Stimulated activated CD4-positive, alpha-beta T cell treated with anti-CD3 and anti-CD28 coated beads, Interleukin-1b, Interleukin-23, amount 100 ng/mL, for 1 hour (primary cell): ENCODE data around the gene ARHGAP15.

Experiments used
- DNase-seq, 2 donors: peaks; one replicate each; pipeline ENCODE4 v3.0.0-alpha.2; 2020; ENCODE audit warnings: low read depth in 2 of 2

ARHGAP15 gene

DNA sequence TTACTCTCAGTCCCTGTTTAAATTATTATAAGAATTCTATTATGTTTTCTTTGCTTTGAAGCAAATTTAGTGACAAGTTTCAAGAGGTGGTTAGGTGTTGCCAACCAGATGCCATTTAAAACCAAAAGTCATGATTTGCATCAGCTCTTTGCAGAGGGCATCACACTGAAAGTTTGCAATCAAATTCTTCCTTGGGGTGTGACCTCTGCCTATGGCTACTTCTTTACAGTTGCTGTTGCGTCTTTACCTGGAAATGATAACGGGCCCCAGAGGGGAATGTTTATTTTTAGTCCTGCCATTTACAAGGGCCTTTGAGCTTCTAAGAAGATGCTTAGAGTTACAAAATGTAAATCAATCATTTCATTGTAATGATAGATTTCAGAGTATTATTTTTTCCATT lies 561.0 kb downstream of the ARHGAP15 start:
- DNase-seq = no peak

DNA sequence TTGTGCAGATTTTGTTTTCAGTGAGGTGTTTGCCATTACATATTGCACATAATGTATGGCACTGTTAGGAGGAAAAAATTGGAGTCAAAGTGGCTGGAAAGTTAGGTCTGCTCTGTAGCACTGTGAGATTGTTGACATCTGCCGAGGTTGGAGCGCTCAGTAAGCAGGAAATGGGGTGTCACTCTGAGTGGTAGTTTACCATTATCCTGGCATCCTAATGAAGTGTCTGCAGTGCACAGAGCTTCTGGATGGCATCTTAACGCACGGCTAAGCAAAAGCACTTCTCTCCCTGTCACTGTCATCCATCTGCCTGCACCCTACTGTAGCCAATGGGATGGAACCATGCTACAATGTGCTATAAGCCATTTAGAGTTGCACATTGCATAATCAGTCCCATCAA lies 561.9 kb downstream of the ARHGAP15 start:
- DNase-seq = no peak

DNA sequence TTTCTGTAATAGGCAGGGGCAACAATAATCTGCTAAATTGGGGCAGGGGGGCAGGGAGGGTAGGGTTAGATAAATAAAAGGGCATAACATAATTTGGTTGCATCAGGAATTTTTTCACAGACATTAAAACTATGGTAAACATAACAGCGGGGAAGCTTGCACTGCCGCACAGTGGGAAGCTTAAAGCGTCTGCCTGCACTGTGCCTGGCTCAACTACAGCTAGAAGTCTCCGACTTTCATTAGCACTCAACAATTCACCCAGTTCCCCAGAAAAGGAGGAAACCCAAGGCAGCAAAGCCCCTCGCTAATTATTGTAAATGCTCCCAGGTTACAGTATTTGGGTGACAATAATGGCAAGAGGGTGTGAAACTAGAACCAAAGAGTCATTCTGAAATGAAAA lies 562.9 kb downstream of the ARHGAP15 start:
- DNase-seq = no peak

DNA sequence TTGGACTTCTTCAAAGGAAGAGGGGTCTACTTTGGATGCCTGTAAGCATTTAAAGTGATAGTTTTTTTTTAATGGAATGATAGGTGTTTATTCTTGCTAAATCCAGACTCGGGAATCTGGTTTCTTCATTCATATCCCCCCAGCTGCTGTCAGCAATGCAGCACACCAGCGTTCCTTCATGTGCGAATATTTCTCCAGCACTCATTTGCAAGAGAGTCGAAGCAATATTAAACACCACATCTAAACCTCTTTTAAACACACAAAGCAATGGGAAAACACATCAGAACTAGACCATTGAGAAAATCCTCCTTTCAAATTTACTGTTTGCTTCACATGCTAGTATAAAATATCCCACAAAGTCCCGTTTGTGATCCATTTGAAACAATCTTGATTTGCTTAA lies 563.7 kb downstream of the ARHGAP15 start:
- DNase-seq = no peak

DNA sequence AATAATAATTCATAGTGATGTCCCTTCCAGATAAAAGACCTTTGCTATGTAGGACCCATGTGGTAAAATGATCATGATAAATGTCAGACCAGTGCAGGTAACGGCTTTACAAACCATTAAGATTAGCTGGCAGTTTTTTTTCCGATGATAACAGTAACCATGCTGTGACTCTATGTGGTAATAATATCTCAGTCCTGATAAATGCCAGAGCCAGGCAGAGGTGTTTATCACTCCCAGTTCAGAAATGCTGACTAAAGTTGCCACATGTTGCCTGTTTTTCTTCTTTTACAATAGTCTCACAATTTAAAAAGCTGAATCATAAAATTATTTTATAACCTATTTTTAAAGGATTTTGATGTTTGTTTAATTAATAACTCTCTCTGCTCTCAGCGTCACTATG lies 565.1 kb downstream of the ARHGAP15 start:
- no peak for DNase-seq

DNA sequence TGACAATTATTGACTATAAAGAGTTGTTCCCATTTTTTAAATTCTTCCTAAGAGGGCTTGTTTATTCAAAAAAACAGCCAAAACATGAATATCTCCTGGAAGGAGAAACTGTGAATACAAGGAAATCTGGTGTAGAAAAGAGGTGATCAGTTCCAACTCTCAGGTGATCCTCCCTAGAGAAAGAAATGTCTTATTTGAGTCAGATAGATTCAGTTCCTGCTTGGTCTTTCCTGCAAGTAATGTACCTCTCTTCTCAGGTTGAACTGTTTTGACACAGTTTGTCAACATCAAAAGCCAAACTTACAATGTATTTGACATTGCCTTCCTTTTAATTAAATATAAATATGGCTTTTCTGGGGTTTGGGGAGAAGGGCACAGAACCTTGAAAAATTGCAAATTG lies 567.4 kb downstream of the ARHGAP15 start:
- DNase-seq = no peak

DNA sequence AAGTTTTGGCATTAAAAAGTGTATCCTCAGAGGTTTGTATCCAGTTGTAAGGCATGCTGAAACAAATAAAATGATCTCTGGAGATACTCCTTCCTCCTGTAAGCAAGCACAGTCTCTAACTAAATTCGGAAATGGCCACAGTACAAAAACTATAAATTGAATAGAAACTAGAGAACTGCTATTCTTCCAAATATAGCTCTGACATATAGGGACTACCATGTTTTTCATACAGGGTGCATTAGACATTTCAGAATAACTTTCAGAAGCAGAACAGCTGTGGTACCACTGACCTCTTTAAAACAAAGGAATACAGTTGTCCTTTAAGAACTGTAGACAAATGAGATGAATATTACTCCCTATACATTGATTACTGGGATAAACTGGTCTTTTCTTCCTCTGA lies 568.5 kb downstream of the ARHGAP15 start:
- DNase-seq = no peak

DNA sequence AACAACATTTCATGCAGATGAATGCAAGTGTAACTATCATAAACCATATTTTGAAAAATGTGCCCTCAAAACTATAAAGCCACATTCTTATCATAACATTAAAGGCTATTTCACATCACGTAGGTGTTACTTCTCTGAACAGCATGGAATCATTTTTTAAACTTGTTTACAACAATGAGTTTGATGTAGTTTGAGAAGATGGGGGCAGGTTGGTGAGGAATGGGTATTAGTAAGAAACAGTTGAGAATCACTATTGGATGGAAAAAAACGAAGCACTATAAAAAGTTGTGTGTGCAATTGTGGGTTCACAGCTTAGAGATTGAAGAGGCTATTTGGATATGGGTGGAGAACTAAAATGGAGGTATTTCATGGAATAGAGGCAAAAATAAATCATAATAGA lies 569.1 kb downstream of the ARHGAP15 start:
- DNase-seq = no peak

DNA sequence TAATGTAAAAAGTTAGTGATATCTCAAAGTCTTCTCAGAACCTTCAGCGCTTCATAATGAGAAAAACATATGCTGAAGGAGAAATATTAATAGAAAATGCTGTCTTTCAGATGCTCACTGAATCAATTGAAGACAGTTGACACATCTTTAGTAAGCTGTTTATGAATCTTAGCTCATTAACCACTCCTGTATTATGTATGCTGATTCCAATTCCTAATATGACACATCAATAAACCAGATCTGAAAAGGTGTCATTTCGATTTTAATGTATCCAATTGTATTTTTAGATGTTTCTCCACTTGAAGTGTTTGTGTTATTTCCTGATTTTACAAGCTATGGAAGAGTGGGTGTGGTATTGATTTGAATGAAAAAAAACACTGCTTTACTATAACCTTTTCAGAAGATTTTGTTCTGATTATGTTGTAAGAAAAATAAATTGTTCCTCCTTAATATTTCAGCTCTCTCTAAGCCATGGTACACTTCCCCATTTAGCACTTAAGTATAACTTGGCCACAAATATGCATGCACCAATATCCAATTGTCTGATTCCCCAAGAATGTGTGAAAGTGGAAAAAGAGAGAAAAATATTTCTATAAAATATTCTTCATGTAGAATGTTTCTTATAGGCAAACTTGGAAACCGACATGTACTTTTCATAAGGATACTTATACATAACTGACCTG lies 569.8 kb downstream of the ARHGAP15 start:
- DNase-seq = no peak

DNA sequence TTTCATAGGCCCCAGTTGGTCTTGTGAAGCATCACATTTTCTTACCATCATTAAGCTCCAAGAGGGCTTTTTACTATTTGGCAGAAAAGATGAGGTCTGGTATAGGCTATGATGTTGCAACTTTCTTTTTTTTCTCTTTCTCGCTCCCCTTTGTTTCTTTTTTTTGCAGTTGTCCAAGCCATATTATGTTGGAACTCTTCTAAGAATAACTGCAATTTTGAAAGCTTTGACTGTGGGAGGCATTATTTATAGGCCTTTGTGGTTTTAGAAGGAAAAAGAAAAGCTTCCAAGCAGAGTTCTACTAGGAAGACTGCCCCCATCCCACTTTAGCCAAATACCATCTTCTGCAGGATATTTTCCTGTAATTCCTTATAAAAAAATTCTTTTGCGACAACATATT lies 571.6 kb downstream of the ARHGAP15 start:
- DNase-seq = no peak

DNA sequence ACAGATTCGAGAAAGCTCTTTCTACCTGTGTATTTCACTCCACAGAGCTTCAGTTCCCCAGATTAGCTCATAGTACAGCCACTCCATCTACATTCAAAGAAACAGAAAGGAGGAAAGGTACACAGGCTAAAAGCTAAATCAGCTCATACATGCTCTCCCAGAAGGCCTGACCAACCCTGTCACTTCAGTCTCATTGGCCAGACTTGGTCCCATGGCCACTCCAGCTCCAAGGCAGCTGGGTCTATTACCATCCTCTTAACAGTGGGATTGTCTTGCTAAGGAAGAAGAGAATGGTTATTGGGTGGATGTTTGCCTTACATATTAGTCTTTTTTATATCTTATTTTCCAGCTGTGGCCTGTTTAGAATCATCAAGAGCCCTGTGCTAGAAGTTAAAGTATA lies 572.6 kb downstream of the ARHGAP15 start:
- no peak for DNase-seq

DNA sequence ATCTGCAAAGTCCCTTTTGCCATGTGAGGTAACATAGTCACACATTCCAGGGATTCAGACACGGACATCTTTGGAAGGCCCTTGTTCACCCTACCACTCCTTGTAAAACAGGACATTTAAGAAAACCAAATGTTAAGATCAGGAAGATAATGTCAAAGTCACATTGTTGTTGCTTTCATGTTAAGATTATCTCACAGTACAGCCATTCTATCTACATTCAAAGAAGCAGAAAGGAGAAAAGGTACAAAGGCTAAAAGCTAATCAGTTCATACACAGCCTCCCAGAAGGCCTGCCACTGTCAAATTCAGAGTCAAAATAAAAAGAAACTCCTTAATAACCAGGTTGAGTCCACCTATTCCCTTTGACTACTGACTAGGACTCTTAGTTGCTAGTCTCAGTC lies 573.7 kb downstream of the ARHGAP15 start:
- no peak for DNase-seq

DNA sequence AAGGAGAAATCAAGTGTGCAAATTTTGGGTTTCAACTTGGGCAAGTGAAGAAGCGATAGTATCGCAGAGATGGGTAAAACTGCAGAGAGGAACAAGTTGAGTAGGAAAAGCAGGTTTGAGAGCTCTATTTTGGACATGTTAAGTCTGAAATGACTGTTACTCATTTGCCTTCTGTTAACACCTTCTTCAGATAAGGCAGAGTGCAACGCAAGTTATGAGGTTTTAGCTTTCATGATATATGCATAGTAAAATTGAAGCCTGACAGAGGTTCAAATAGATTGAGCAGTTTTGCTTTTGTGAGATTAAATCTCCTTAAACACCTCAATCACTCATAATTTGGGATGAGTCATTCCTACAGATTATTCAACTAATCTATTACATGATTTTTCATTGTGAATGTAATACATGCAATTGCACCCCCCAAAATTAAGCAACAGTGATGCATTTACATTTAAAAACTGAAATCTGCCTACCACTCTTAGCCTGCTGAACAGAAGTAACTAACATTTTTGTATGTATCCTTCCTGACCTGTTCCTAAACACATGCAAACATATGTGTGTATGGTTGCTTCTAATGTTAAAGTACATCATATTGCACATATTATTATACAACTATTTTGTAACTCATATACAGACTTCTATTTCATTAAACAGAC lies 575.4 kb downstream of the ARHGAP15 start:
- DNase-seq = no peak

DNA sequence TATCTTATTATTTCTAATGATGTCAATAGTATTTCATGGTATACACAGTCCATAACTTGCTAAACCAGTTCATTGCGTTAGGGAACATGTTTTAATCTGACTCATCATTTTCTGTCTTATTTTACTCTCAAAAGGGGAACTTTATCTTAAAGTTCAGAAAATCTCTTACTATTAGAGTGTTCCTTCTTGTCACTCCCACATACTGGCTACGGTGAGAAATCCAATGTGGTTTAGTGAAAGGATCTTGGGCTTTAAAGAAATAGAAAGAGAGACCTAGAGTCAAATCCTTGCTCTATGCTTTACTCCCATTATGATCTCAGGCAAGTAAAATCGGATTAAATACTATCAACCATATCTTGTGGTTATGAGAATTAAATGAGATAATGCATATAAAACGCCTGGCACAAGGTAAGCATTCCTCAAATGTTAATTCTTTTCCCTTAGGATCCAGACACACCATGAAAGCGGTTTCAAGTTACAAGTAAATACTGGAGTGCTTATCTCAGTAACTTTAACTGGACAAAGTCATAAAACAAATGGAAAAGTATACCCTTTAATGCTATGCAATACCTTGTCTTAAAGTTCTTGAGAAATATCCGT lies 576.0 kb downstream of the ARHGAP15 start:
- no peak for DNase-seq

DNA sequence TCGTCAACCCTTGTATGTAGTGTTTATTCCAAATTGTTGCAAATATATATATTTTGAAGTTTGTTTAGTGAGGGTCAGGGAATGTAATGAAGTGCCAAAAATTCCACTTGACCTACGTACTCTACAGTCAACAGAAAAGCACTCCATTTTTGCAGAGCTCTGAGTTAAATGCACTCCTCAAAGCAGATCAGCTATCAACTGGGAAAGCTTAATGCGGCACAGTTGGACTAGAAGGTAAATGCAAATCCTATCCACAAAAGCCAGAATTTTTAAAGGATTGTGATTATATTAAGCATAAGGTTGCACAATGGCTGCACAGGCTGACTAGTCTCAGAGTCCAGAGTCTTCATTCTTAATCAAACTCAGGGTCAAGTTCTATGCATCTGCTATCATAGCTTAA lies 577.1 kb downstream of the ARHGAP15 start:
- no peak for DNase-seq

DNA sequence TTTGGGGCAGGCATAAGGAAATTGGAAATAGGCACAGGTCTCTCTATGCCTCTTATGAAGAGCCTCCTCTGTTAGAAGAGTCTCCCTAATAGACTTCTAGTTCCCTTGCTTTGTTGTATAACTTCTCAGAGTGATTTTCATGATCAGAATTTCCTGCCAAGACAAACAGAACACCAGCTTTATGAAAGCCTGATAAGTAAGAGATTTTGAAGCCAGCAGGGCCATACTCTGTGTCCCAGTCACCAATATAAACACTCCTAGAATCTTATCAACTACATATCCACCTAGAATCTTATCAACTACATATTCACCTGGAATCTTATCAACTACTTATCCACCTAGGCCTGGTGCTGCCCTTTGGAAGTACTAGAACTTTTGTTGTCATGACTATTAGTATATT lies 579.5 kb downstream of the ARHGAP15 start:
- no peak for DNase-seq

DNA sequence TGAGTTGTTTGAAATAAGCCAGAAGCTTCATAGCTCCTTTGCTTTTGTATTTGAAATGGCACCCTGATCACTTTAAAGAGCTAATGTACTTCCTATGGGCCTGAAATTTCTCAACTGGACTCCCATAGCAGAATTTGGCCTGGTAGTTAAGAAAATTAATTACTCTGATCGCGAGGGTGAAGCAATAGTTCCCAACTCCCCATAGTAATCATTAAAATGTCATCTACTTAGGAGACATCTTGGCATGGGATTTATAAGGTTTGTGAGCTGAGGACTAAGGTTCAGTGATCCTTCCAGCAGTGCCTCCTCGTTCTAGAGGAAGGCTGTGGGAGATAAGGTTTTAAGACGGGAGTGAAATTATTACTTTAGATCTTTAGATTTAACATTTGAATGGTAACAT lies 581.0 kb downstream of the ARHGAP15 start:
- DNase-seq = no peak

DNA sequence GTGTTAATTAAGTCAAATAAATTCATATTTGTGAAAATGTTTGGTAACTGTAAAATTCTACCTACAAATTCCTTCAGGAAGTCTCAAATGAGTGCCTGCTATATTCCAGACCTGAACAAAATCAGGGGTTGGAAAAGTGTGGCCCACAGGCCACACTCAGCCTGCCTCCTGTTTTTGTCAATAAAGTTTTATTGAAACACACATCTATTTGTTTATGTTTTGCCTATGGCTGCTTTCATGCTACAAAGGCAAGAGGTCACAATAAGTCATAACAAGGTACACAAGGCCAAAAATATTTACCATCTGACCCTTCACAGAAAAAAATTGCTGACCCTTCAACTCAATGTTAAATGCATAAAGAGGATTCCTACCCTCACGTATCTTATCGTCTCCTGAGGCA lies 581.7 kb downstream of the ARHGAP15 start:
- DNase-seq = no peak

DNA sequence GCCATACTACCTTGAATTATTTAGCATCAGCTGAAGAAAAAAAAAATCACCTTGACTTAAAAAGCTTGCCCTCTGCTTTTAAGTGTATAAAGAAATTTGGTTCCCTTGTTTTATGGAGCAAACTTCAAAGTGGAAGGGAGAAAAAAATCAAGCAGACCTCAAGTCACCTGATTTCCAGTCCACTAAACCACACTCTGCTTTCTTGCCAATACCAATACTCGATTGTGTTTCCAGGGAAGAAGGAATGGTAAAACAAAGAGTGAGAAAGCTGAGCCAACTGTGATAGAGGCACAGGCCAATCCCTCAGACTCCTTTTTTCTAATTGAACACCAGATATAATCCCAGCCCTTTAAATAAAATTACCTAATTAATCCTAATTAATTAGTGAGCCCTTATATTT lies 587.3 kb downstream of the ARHGAP15 start:
- no peak for DNase-seq

DNA sequence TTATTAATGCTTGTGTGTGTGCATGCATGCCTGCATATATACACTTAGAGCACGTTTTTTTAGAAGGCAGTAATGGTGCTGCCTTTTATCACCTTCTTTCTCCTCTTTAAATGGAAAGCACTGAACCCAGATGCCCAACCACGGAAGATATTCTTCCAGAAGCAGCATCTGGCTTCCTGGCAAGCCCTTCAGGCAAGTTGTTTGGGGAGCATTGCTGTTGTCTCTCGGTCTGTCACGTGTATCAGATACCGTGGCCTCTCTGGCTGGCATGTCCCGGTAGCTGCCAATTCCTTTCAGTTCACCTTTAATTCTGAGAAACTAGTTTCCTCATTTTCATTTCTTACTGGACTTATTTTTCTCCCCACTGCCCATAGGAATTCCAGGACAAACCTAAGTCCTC lies 587.8 kb downstream of the ARHGAP15 start:
- no peak for DNase-seq

DNA sequence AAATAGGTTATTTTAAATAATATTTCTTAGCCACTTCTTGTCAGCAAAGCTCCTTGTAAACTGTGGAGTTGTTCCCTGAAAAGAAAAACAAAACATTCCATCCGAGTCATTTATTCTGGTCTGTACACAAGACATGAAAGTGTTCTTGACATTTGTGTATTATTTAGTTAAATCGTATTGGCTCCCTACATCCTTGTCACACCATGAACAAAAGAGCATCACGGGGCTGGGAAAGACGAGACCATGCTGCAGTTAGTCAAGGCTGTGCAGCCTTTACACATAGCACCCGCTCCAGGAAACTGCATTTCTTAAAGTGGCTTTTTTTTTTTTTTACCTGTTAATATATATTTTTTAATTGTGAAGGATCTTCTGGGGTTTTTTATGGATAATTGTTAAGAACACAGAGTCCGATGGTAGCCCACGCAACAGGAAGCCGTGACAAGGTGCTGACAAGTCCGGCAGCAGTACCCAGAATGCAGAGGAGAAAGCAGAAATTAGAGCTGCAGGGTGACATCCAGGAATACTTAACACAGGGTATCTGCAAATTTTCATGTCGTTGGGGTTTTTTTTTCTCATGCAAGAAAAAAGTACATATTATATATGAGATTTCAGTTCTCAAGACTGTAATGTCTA lies 588.4 kb downstream of the ARHGAP15 start:
- no peak for DNase-seq

DNA sequence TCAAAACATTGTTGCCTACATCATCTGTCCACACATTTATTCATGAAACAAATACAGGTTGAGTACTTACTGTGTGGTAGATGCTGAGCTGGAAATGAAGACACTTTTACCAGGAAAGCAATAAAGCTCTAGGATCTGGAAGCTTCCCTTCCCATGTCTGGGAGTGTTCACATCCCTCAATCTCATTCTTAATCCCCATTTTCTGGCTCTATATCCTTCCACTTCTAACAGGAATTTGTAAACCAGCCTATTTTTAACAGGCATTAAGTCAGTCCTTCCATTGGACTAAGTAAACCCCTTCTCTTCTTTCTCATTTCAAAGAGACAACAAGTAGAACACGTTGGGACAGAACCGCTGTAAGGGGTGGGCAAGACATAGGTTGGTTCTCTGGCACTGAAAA lies 589.5 kb downstream of the ARHGAP15 start:
- no peak for DNase-seq

DNA sequence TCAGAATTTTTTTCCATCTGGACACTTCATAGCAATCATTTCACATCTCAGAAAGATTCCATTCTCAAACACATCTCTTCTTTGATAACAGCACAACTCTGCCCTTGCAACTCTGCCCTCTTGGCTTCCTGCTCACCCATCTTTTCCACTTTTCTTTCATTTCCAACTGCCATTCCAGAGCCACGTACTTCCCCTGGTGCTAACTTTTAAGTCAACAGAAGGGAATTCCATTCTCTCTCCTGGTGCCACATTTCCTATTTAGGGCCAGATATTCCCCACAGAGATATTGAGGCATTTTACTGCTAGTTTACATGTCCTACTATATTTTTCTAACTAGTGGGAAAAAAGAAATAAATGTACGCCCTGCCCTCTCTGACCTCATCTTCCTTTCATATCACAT lies 590.2 kb downstream of the ARHGAP15 start:
- no peak for DNase-seq
